ENCODE data around the gene ZNF90.
"Not testable (repeated sequence)": the region's sequence is repeated elsewhere in the genome, so short reads cannot be mapped to it uniquely, and the experiment has no call there.

- TF ChIP-seq POLR2A (IDR thresholded peaks at IDR 0.05; ENCODE audit: low read depth, low read length); CTCF (IDR thresholded peaks at IDR 0.05; ENCODE audit: extremely low read depth in 1 of 2, insufficient read depth in 1 of 2, low read depth in 1 of 2, low read length in 2 of 2); POLR2AphosphoS5 (IDR thresholded peaks at IDR 0.05; ENCODE audit: insufficient read depth, low read depth, low read length); EZH2 (IDR thresholded peaks at IDR 0.05; ENCODE audit: borderline replicate concordance, low read depth, low read length, severe bottlenecking); MAX (IDR thresholded peaks at IDR 0.05; ENCODE audit: insufficient read depth, insufficient read length); MYC (IDR thresholded peaks at IDR 0.05; ENCODE audit: low read depth, low read length); FOS (IDR thresholded peaks at IDR 0.05; ENCODE audit: borderline replicate concordance, insufficient read depth, low read length); GATA2 (IDR thresholded peaks at IDR 0.05; ENCODE audit: insufficient read depth, insufficient read length, low read depth, low read length); JUN (IDR thresholded peaks at IDR 0.05; ENCODE audit: borderline replicate concordance, insufficient read depth, insufficient read length, low read depth): not testable (repeated sequence)
Measured at GRCh38 chr19:20152506-20152905, 74.7 kb downstream of the ZNF90 start.
